Vagina (tissue), 2 donors: Measurements from ENCODE around the gene PRMT2. TPM values are rescaled to one million over a fixed set of nuclear protein-coding genes. Genes with fewer than 3 reads are reported as not detected.

Source experiments
- DNase-seq, 2 donors: peaks; one replicate each; pipeline ENCODE4 v3.0.0-alpha.2; 2017; ENCODE audit errors: extremely low spot score in 2 of 2
- H3K27ac ChIP-seq: fragments of 200-600 bp; sonication (generic); one replicate; pipeline ENCODE4 v1.5.1; 2019
- H3K27me3 ChIP-seq: fragments of 200-600 bp; sonication (generic); one replicate; pipeline ENCODE4 v1.5.1; 2019
- H3K36me3 ChIP-seq, 2 donors: fragments of 200-600 bp; sonication (generic); one replicate each; pipeline ENCODE4 v1.5.1; 2017 to 2019
- H3K4me1 ChIP-seq: fragments of 200-600 bp; sonication (generic); one replicate; pipeline ENCODE4 v1.5.1; 2019
- H3K4me3 ChIP-seq, 2 donors: fragments of 200-600 bp; sonication (generic); 1 replicate in 1 of 2; 2 replicates in 1 of 2; pipeline ENCODE4 v1.5.1; 2016 to 2019
- H3K9me3 ChIP-seq: fragments of 200-600 bp; sonication (generic); one replicate; pipeline ENCODE4 v1.5.1; 2019
- POLR2A ChIP-seq, 2 donors: fragments of 450-650 bp; IDR thresholded peaks; one replicate each; pipeline ENCODE4 v1.6.1; 2017; ENCODE audit warnings: antibody characterized with exemption in 2 of 2, mild to moderate bottlenecking in 2 of 2, moderate library complexity in 2 of 2
- POLR2AphosphoS5 ChIP-seq, 2 donors: sonication (generic); formaldehyde crosslinking; IDR thresholded peaks; one replicate each; pipeline ENCODE4 v1.9.0; 2017; ENCODE audit warnings: antibody characterized with exemption in 2 of 2, mild to moderate bottlenecking in 2 of 2, low read depth in 1 of 2; ENCODE audit not compliant: insufficient read depth in 1 of 2
- intact Hi-C: fragments of 100-400 bp; cut with DNase I; formaldehyde crosslinking; loops from one replicate; pipeline ENCODE4 v1.15.1; 2023
- total RNA-seq: library from RNA; depleted of rRNA; stranded (reverse); fragments of >200 nt; gene quantifications from one replicate; pipeline ENCODE4 v1.2.3, GENCODE V29; 2016
- TF ChIP-seq, protein P1 (sequence below), 3 experiments: fragments of 450-650 bp in 2 of 3; fragments of 200-600 bp in 1 of 3; sonication (generic) in 1 of 3; IDR thresholded peaks; one replicate each; pipeline ENCODE4 v1.5.1; 2017 to 2019; ENCODE audit warnings: antibody characterized with exemption in 3 of 3, mild to moderate bottlenecking in 2 of 3, moderate library complexity in 2 of 3

Gene PRMT2
- total RNA-seq, 1 donor from 2014 or later: 78.1 TPM

GRCh38 chr21:46634966-46635323 lies 529 bp upstream of the PRMT2 start:
- H3K27me3 ChIP-seq: no peaks in the 10 kb centered on the region
- DNase-seq: no peak
- H3K36me3 ChIP-seq: no peaks in the 10 kb centered on the region
- H3K4me3 ChIP-seq: peak overlapping the region; percentile 72 to 97
- TF ChIP-seq POLR2AphosphoS5 (IDR thresholded peaks at IDR 0.05; ENCODE audit: insufficient read depth in 1 of 2, low read depth in 1 of 2) (no peak), POLR2A (IDR thresholded peaks at IDR 0.05) (no peak)
- TF ChIP-seq, protein P1, sequence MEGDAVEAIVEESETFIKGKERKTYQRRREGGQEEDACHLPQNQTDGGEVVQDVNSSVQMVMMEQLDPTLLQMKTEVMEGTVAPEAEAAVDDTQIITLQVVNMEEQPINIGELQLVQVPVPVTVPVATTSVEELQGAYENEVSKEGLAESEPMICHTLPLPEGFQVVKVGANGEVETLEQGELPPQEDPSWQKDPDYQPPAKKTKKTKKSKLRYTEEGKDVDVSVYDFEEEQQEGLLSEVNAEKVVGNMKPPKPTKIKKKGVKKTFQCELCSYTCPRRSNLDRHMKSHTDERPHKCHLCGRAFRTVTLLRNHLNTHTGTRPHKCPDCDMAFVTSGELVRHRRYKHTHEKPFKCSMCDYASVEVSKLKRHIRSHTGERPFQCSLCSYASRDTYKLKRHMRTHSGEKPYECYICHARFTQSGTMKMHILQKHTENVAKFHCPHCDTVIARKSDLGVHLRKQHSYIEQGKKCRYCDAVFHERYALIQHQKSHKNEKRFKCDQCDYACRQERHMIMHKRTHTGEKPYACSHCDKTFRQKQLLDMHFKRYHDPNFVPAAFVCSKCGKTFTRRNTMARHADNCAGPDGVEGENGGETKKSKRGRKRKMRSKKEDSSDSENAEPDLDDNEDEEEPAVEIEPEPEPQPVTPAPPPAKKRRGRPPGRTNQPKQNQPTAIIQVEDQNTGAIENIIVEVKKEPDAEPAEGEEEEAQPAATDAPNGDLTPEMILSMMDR (IDR thresholded peaks at IDR 0.05): no peak
- H3K4me1 ChIP-seq: peaks cover 48% of the 10 kb centered on the region
- peak overlapping the region; percentile 99 for H3K27ac ChIP-seq
- intact Hi-C loops: no loop called here
- H3K9me3 ChIP-seq: no peaks in the 10 kb centered on the region

DNA sequence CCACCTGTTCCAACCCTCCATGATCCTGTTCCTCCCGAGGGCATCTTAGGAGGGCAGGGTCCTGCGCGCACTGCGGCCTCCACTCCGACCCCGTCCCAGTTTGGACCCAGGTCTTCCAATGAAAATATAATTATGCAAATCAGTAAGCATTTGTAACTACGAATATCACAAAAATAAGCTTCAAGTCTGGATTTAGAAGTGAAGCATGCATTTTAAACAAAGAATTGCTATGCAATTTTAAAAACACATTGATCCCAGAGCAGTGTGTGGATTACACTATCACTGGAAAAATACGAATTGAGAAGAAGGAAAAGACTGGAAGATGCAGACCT lies 673 bp downstream of the PRMT2 start:
- DNase-seq: no peak
- peaks cover 0 to 5% of the 10 kb centered on the region in 2 donors for H3K36me3 ChIP-seq
- intact Hi-C loops: no loop called here
- no peaks in the 10 kb centered on the region for H3K27me3 ChIP-seq
- peaks cover 60% of the 10 kb centered on the region for H3K4me1 ChIP-seq
- H3K27ac ChIP-seq: peak overlapping the region; percentile 99
- H3K4me3 ChIP-seq: peak overlapping the region; percentile 72 to 97
- TF ChIP-seq POLR2A (IDR thresholded peaks at IDR 0.05) (no peak), POLR2AphosphoS5 (IDR thresholded peaks at IDR 0.05; ENCODE audit: insufficient read depth in 1 of 2, low read depth in 1 of 2) (no peak)
- TF ChIP-seq, protein P1 (IDR thresholded peaks at IDR 0.05): no peak
- H3K9me3 ChIP-seq: no peaks in the 10 kb centered on the region

GRCh38 chr21:46636550-46637285 lies 1.2 kb downstream of the PRMT2 start:
- intact Hi-C loops: no loop called here
- peaks cover 0 to 11% of the 10 kb centered on the region in 2 donors for H3K36me3 ChIP-seq
- peak overlapping the region; percentile 99 for H3K27ac ChIP-seq
- no peaks in the 10 kb centered on the region for H3K27me3 ChIP-seq
- H3K4me1 ChIP-seq: peaks cover 66% of the 10 kb centered on the region
- H3K9me3 ChIP-seq: no peaks in the 10 kb centered on the region
- peak overlapping the region; percentile 72 to 97 for H3K4me3 ChIP-seq
- no peak for DNase-seq
- TF ChIP-seq POLR2AphosphoS5 (IDR thresholded peaks at IDR 0.05; ENCODE audit: insufficient read depth in 1 of 2, low read depth in 1 of 2) (no peak), POLR2A (IDR thresholded peaks at IDR 0.05) (no peak)
- TF ChIP-seq, protein P1 (IDR thresholded peaks at IDR 0.05): no peak

GRCh38 chr21:46637952-46638746 lies 2.7 kb downstream of the PRMT2 start:
- DNase-seq: no peak

More at GRCh38 chr21:46637952-46638746, 2.7 kb downstream of the PRMT2 start:
- Histone ChIP-seq H3K27ac (peak overlapping the region; percentile 15), H3K27me3 (no peaks in the 10 kb centered on the region), H3K4me3 (peak overlapping the region in 1 of 2 donors; percentile 3), H3K4me1 (peaks cover 67% of the 10 kb centered on the region), H3K9me3 (no peaks in the 10 kb centered on the region), H3K36me3 (peaks cover 0 to 17% of the 10 kb centered on the region in 2 donors)
- intact Hi-C loops: no loop called here
- no peak for TF ChIP-seq POLR2A (IDR thresholded peaks at IDR 0.05)
- TF ChIP-seq POLR2AphosphoS5 (IDR thresholded peaks at IDR 0.05; ENCODE audit: insufficient read depth in 1 of 2, low read depth in 1 of 2): no peak
- TF ChIP-seq, protein P1 (IDR thresholded peaks at IDR 0.05): no peak
